Measurements from ENCODE around the gene STIM1.

STIM1 gene

GRCh38 chr11:4060182-4060923 lies 204.9 kb downstream of the STIM1 start:
- Histone ChIP-seq H4K5ac (ENCODE audit: low read length) (no peak overlapping the region), H3K23ac (ENCODE audit: low read length) (no peak overlapping the region), H3K79me2 (ENCODE audit: control insufficient read depth, insufficient read depth, low read length) (no peaks in the 10 kb centered on the region), H2AK5ac (ENCODE audit: low read length) (no peak overlapping the region), H2BK15ac (replicated peaks; ENCODE audit: low read depth) (no peak overlapping the region), H2BK120ac (ENCODE audit: low read depth, low read length) (no peak overlapping the region), H3K4me1 (ENCODE audit: control insufficient read depth, low read depth, low read length) (no peaks in the 10 kb centered on the region), H3K4ac (ENCODE audit: low read depth, low read length) (no peak overlapping the region), H3K27ac (ENCODE audit: low read depth, low read length) (no peak overlapping the region), H3K18ac (ENCODE audit: low read length) (no peak overlapping the region), H4K8ac (ENCODE audit: low read depth, low read length) (no peak overlapping the region), H3K4me2 (ENCODE audit: low read length) (no peak overlapping the region), H2BK5ac (ENCODE audit: low read length) (no peak overlapping the region), H3K36me3 (ENCODE audit: control insufficient read depth, insufficient read depth, low read length) (no peaks in the 10 kb centered on the region), H3K79me1 (ENCODE audit: low read length) (no peaks in the 10 kb centered on the region), H3K9ac (ENCODE audit: low read length) (no peak overlapping the region), H3K56ac (ENCODE audit: low read length) (no peak overlapping the region), H3K4me3 (ENCODE audit: low read length) (no peak overlapping the region), H3K27me3 (ENCODE audit: insufficient read depth, low read length, poor library complexity) (no peaks in the 10 kb centered on the region)
- DNase-seq: no peak
- whole genome bisulfite sequencing (ENCODE audit: extremely low coverage, insufficient coverage, low lambda C conversion rate): no CpG with 5 or more reads among the region's 4 CpGs

- Histone ChIP-seq H3K79me2 (ENCODE audit: control insufficient read depth, insufficient read depth, low read length) (no peaks in the 10 kb centered on the region), H3K23ac (ENCODE audit: low read length) (no peak overlapping the region), H3K79me1 (ENCODE audit: low read length) (no peaks in the 10 kb centered on the region), H2BK15ac (replicated peaks; ENCODE audit: low read depth) (no peak overlapping the region), H3K27me3 (ENCODE audit: insufficient read depth, low read length, poor library complexity) (no peaks in the 10 kb centered on the region), H2AK5ac (ENCODE audit: low read length) (no peak overlapping the region), H3K27ac (ENCODE audit: low read depth, low read length) (no peak overlapping the region), H3K4me1 (ENCODE audit: control insufficient read depth, low read depth, low read length) (peaks cover 3% of the 10 kb centered on the region), H3K4me2 (ENCODE audit: low read length) (no peak overlapping the region), H3K18ac (ENCODE audit: low read length) (no peak overlapping the region), H3K4me3 (ENCODE audit: low read length) (no peak overlapping the region), H3K9ac (ENCODE audit: low read length) (no peak overlapping the region), H4K5ac (ENCODE audit: low read length) (no peak overlapping the region), H3K36me3 (ENCODE audit: control insufficient read depth, insufficient read depth, low read length) (no peaks in the 10 kb centered on the region), H4K8ac (ENCODE audit: low read depth, low read length) (no peak overlapping the region), H3K56ac (ENCODE audit: low read length) (no peak overlapping the region), H2BK5ac (ENCODE audit: low read length) (no peak overlapping the region), H2BK120ac (ENCODE audit: low read depth, low read length) (no peak overlapping the region), H3K4ac (ENCODE audit: low read depth, low read length) (no peak overlapping the region)
- DNase-seq: no peak
- WGBS (ENCODE audit: extremely low coverage, insufficient coverage, low lambda C conversion rate): no CpG with 5 or more reads among the region's 1 CpG
Measured at GRCh38 chr11:4061700-4062099, 206.2 kb downstream of the STIM1 start.

GRCh38 chr11:4063348-4063747 lies 207.9 kb downstream of the STIM1 start:
- no peak for DNase-seq
- no CpG with 5 or more reads among the region's 3 CpGs for WGBS (ENCODE audit: extremely low coverage, insufficient coverage, low lambda C conversion rate)
- Histone ChIP-seq H3K4me2 (ENCODE audit: low read length) (no peak overlapping the region), H3K4me3 (ENCODE audit: low read length) (no peak overlapping the region), H3K9ac (ENCODE audit: low read length) (no peak overlapping the region), H4K5ac (ENCODE audit: low read length) (no peak overlapping the region), H3K79me1 (ENCODE audit: low read length) (no peaks in the 10 kb centered on the region), H3K36me3 (ENCODE audit: control insufficient read depth, insufficient read depth, low read length) (no peaks in the 10 kb centered on the region), H3K27ac (ENCODE audit: low read depth, low read length) (no peak overlapping the region), H4K8ac (ENCODE audit: low read depth, low read length) (no peak overlapping the region), H3K18ac (ENCODE audit: low read length) (no peak overlapping the region), H2AK5ac (ENCODE audit: low read length) (no peak overlapping the region), H2BK5ac (ENCODE audit: low read length) (no peak overlapping the region), H3K4me1 (ENCODE audit: control insufficient read depth, low read depth, low read length) (peaks cover 3% of the 10 kb centered on the region), H2BK15ac (replicated peaks; ENCODE audit: low read depth) (no peak overlapping the region), H3K4ac (ENCODE audit: low read depth, low read length) (no peak overlapping the region), H3K79me2 (ENCODE audit: control insufficient read depth, insufficient read depth, low read length) (no peaks in the 10 kb centered on the region), H2BK120ac (ENCODE audit: low read depth, low read length) (no peak overlapping the region), H3K56ac (ENCODE audit: low read length) (no peak overlapping the region), H3K27me3 (ENCODE audit: insufficient read depth, low read length, poor library complexity) (no peaks in the 10 kb centered on the region), H3K23ac (ENCODE audit: low read length) (no peak overlapping the region)

- DNase-seq: no peak
- Histone ChIP-seq H3K9ac (ENCODE audit: low read length) (no peak overlapping the region), H3K23ac (ENCODE audit: low read length) (no peak overlapping the region), H3K4ac (ENCODE audit: low read depth, low read length) (no peak overlapping the region), H3K4me1 (ENCODE audit: control insufficient read depth, low read depth, low read length) (peaks cover 3% of the 10 kb centered on the region), H3K18ac (ENCODE audit: low read length) (no peak overlapping the region), H2BK120ac (ENCODE audit: low read depth, low read length) (no peak overlapping the region), H3K56ac (ENCODE audit: low read length) (no peak overlapping the region), H3K4me3 (ENCODE audit: low read length) (no peak overlapping the region), H3K79me1 (ENCODE audit: low read length) (no peaks in the 10 kb centered on the region), H4K8ac (ENCODE audit: low read depth, low read length) (no peak overlapping the region), H3K4me2 (ENCODE audit: low read length) (no peak overlapping the region), H3K27me3 (ENCODE audit: insufficient read depth, low read length, poor library complexity) (no peaks in the 10 kb centered on the region), H3K27ac (ENCODE audit: low read depth, low read length) (no peak overlapping the region), H2BK15ac (replicated peaks; ENCODE audit: low read depth) (no peak overlapping the region), H3K79me2 (ENCODE audit: control insufficient read depth, insufficient read depth, low read length) (no peaks in the 10 kb centered on the region), H2BK5ac (ENCODE audit: low read length) (no peak overlapping the region), H4K5ac (ENCODE audit: low read length) (no peak overlapping the region), H2AK5ac (ENCODE audit: low read length) (no peak overlapping the region), H3K36me3 (ENCODE audit: control insufficient read depth, insufficient read depth, low read length) (no peaks in the 10 kb centered on the region)
- WGBS (ENCODE audit: extremely low coverage, insufficient coverage, low lambda C conversion rate): no CpG with 5 or more reads among the region's 1 CpG
Measured at GRCh38 chr11:4064278-4064955, 209.0 kb downstream of the STIM1 start.

GRCh38 chr11:4065086-4065485 lies 209.6 kb downstream of the STIM1 start:
- Histone ChIP-seq H2BK15ac (replicated peaks; ENCODE audit: low read depth) (no peak overlapping the region), H3K36me3 (ENCODE audit: control insufficient read depth, insufficient read depth, low read length) (no peaks in the 10 kb centered on the region), H4K8ac (ENCODE audit: low read depth, low read length) (no peak overlapping the region), H3K18ac (ENCODE audit: low read length) (no peak overlapping the region), H3K4me2 (ENCODE audit: low read length) (no peak overlapping the region), H4K5ac (ENCODE audit: low read length) (no peak overlapping the region), H2BK120ac (ENCODE audit: low read depth, low read length) (no peak overlapping the region), H3K56ac (ENCODE audit: low read length) (no peak overlapping the region), H3K79me2 (ENCODE audit: control insufficient read depth, insufficient read depth, low read length) (no peaks in the 10 kb centered on the region), H3K27ac (ENCODE audit: low read depth, low read length) (no peak overlapping the region), H2BK5ac (ENCODE audit: low read length) (no peak overlapping the region), H3K4me1 (ENCODE audit: control insufficient read depth, low read depth, low read length) (peaks cover 3% of the 10 kb centered on the region), H3K79me1 (ENCODE audit: low read length) (no peaks in the 10 kb centered on the region), H3K27me3 (ENCODE audit: insufficient read depth, low read length, poor library complexity) (no peaks in the 10 kb centered on the region), H2AK5ac (ENCODE audit: low read length) (no peak overlapping the region), H3K23ac (ENCODE audit: low read length) (no peak overlapping the region), H3K4ac (ENCODE audit: low read depth, low read length) (no peak overlapping the region), H3K4me3 (ENCODE audit: low read length) (no peak overlapping the region), H3K9ac (ENCODE audit: low read length) (no peak overlapping the region)
- no CpG with 5 or more reads among the region's 1 CpG for WGBS (ENCODE audit: extremely low coverage, insufficient coverage, low lambda C conversion rate)
- no peak for DNase-seq

Data from mesendoderm (in vitro differentiated cells).